ENCODE results near the gene RREB1.
A peak's percentile ranks its signal among the peaks of the same experiment; 100 is the strongest.

The RREB1 gene

DNA sequence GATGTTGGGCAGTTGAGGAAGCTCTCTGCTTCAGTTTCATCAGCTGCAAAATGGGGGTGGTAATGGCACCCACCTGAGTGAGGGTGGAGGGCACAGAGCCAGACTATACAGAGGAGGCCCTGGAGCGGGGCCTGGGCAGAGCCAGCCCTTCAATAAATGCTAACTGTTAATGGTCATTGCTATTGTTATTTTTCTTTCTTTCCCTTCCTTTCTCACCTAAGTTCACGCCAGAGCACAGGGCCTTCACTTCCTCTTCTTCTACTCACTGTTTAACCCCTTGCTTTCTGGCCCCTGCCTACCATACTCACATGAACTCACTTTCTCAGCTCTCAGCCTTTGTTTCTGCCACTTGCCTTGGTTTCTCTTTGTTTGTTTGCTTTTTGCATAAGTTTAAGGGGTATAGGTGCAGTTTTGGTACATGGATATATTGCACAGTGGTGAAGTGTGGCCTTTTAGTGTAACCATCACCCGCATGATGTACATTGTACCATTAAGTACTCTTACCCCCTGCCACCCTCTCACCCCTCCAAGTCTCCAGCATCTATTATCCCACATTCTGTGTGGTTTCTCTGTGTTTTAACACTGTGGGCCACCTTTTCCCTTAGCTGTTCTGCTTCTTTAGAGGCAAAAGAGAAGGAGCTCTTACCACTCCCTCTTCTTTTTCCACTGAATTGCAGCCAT lies 7.5 kb upstream of the RREB1 start:
- no peak for DNase-seq

DNA sequence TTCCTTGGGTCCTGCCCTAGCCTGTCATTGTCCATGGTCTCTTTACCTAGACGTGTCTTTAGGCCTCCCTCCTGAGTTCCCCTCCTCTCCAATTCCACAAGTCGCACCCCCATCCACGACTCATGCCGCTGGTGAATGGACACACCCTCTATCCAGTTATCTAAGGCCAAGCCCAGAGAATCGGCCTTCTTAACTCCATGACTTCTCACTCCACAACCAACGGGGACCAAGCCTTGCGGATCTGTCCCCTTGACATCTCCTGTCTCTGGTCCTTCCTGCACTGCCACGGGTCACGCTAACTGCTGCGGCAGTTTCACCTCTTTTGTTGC lies 7.0 kb upstream of the RREB1 start:
- DNase-seq: no peak

DNA sequence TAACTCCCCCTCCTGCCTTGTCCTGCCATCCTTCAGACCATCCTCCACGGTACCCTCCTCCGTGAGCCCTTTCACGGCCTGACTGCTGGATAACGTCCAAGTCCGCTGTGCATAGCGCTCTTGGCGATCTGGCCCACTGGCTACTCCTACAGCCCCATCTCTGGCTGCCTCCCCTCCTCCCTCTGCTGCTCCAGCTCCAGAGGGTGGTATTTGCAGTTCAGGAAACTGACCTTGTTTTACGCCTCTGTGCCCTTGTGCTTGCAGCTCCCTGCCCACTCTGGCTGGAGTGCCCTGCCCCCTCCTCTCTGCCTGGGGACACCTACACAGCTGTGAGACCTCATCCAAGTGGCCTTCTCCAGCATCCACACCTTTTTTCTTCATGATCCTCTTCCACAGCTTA lies 6.5 kb upstream of the RREB1 start:
- no peak for DNase-seq

DNA sequence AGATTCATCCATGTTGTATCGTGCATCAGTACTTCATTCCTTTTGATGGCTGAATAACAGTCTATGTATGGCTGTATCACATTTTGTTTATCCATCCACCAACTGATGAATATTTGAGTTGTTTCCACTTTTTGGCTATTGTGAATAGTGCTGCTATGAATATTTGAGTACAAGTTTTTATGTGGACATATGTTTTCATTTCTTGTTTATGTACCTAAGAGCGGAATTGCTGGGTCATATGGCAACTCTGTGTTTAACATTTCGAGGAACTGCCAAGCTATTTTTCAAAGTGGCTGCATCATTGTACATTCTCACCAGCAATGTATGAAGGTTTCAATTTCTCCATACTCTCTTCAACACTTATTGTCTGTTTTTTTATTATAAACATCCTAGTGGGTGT lies 3.0 kb upstream of the RREB1 start:
- DNase-seq: no peak

DNA sequence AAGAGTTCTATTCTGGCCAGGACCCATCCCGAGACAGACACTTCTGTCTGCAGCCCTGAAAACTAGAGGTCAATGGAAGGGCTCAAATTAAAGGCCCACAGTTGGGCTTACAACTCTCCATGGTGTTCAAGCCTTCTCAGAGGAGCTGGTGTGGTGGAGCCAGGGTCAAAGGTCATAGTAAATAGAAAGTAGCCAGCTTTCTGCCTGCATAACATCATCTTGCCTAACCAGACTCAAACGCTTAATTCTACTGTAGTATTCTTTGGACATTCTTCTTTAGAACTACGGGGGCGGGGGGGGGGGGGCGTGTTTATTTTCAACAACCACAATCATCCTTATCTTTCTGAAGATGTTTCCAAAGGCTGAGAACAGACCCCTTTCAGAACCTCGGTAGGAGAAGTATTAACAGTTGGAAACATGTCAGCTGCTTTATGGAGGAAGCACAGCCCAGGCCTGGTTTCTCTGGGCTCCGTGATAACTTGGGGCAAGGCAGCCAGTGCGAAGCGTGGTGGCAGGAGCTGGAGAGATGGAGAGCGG lies 1.5 kb upstream of the RREB1 start:
- peak in 1 of 4 experiments; percentile 21 for DNase-seq

GRCh38 chr6:7106752-7107577 lies 796 bp upstream of the RREB1 start:
- peak; percentile 40 to 61 (median 53) for DNase-seq

GRCh38 chr6:7108196-7108963 lies 619 bp downstream of the RREB1 start:
- DNase-seq: peak; percentile 48 to 75 (median 66)

- DNase-seq: peak; percentile 80 to 89 (median 84)
Measured at GRCh38 chr6:7108964-7109836, 1.4 kb downstream of the RREB1 start.

DNA sequence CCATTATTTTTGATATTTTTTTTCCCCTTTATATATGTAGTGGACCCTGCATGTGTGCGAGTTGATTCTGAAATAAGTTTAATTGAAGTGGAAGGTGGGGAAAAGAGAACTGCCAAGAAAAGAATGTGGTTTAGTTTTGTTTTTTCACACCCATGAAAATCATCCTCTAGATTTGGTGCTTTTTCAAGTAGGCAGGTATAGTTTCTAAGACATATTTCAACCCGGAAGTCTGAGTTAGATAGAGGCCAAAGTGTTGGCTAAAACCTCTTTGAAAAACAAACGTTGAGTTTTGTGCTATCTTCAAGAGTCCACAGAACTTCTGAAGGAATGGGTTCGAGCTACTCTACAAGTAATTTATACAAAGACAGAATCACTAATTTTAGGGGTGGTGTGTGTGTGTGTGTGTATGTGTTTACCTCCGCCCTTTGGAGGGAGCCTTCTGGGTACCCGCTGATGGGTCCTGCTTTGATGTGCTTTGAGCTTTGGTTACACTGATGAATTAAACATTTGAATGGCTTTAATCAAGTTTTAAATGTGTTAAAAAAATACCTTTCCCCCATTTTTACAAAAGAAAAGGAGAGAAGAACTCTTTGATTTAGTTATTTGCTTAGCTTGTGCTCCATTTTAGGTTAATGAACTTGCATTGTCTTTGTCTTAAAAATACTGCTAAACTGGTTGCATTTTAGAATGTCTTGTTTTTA lies 2.5 kb downstream of the RREB1 start:
- DNase-seq: no peak

- no peak for DNase-seq
Measured at GRCh38 chr6:7111095-7111690, 3.4 kb downstream of the RREB1 start.

DNA sequence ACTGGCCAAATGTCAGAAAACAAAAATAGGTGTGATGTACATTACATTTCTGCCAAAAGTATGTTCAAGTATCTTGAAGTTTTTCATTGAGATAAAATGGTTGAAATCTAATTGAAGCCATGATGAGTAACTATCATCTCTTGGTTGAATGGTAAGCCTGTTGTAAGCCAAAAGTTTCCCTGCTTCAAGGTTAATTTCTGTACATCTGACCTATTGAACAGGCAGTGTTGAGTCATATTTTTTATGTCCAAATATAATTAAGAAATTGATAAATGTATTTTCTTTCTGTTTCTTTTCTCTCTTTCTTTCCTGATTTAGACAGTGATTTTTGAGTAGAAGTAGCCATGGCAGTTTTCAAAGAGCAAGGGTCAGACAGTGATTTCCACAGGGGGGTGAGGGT lies 4.4 kb downstream of the RREB1 start:
- no peak for DNase-seq

- peak; percentile 60 to 73 (median 64) for DNase-seq
Measured at GRCh38 chr6:7112741-7113313, 5.1 kb downstream of the RREB1 start.

GRCh38 chr6:7114744-7115458 lies 7.1 kb downstream of the RREB1 start:
- no peak for DNase-seq

- DNase-seq: no peak
Measured at GRCh38 chr6:7115543-7116231, 7.9 kb downstream of the RREB1 start.

GRCh38 chr6:7119272-7119801 lies 11.6 kb downstream of the RREB1 start:
- no peak for DNase-seq

DNA sequence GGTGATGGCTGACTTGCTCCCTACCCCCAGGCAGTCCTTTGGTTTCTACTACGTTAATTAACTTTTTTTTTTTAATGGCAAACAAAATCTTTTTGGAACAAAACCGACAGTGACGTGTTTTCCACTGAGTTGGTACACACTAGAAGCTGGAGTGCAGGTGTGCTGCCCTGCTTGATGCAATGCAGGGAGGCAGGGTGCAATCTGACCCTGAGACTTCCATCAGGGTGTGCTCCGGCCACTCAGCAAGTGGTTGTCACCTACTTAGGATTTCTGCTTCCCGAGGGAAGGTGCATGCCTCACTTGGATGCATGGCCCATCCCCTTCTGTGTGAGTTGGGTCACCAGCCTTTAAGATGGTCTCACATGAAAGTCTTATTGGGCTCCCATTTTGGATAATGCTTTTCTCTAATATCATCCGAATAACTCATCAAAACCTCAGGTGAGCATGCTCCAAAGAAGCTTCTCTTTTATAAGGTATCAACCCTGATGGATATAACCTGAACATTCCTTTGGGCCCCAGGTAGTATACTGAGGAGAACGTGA lies 14.0 kb downstream of the RREB1 start:
- no peak for DNase-seq

DNA sequence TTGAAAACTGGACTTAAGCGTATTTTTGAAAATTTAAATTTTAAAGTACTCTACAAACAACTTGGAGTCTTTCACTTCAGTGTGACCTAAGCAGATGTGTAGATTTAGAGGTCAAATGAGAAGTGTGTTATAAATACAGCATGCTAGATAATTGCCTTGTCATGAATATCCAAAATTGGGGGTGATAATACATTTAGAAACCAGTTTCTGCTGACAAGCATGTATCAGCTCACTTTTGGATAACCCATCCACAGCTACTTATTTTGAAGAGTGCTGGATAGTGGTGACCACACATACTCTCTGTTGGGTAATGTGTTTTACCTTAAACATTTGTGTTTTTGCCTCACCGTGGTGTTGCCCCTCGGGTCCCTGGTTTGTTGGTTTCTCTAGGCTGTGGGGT lies 14.9 kb downstream of the RREB1 start:
- no peak for DNase-seq

DNA sequence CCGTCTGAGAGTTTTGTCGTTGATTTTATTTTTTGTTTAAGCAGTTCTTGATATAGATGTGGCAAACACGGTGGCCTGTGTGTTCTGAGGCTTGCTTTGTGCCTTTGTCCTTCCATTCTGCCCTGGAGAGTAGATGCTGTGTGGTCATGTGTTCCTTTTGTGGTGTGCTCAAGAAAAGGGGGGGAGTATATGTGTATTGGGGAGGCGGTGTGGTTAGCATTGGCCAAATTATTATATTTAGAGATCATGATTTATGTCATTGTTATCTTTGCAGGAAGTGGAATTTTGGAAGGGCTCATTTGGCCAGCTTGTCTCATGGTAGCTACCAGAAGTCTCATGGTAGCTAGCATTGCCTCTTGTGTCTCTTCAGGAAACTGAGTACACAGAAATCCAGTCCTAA lies 16.4 kb downstream of the RREB1 start:
- DNase-seq: peak in 1 of 4 experiments; percentile 43

GRCh38 chr6:7124636-7125035 lies 16.9 kb downstream of the RREB1 start:
- peak; percentile 54 to 85 (median 62) for DNase-seq
